ENCODE results near the gene ADAMTS18. TPM values are rescaled to one million over a fixed set of nuclear protein-coding genes. Genes with fewer than 3 reads are reported as not detected.

The ADAMTS18 gene
- total RNA-seq, 1 donor from 2014 or later: 1.7 TPM

DNA sequence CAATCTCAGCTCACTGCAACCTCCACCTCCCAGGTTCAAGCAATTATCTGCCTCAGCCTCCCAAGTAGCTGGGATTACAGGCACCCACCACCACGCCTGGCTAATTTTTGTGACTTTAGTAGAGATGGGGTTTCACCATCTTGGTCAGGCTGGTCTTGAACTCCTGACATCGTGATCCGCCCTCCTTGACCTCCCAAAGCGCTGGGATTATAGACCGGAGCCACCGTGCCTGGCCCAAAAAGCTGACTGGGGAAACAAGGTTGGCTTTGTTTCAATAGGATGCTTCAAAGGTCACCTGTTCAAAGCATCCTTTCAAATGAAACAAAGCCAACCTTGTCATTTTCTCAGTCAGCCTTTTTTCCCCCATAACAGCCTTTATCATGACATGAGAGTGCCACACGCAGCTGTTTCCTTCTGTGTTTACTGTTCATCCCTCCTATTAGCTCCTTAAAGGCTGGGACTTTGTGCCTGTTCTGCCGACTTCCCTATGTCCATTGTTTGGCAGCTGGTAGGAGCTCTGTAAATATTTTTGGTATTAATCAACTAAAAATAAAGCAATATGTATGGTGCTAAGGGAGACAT, 51.1 kb downstream of the ADAMTS18 start:
- peaks cover 3% of the 10 kb centered on the region for H3K27me3 Mint-ChIP-seq (ENCODE audit: unreplicated experiment)
- H3K4me3 Mint-ChIP-seq (ENCODE audit: unreplicated experiment): no peak overlapping the region
- H3K4me1 Mint-ChIP-seq (ENCODE audit: low read depth, unreplicated experiment): peaks cover 11% of the 10 kb centered on the region
- H3K36me3 Mint-ChIP-seq (ENCODE audit: unreplicated experiment): no peaks in the 10 kb centered on the region
- H3K9me3 Mint-ChIP-seq (ENCODE audit: unreplicated experiment): no peaks in the 10 kb centered on the region
- no peak for DNase-seq
- TF ChIP-seq, protein P1, sequence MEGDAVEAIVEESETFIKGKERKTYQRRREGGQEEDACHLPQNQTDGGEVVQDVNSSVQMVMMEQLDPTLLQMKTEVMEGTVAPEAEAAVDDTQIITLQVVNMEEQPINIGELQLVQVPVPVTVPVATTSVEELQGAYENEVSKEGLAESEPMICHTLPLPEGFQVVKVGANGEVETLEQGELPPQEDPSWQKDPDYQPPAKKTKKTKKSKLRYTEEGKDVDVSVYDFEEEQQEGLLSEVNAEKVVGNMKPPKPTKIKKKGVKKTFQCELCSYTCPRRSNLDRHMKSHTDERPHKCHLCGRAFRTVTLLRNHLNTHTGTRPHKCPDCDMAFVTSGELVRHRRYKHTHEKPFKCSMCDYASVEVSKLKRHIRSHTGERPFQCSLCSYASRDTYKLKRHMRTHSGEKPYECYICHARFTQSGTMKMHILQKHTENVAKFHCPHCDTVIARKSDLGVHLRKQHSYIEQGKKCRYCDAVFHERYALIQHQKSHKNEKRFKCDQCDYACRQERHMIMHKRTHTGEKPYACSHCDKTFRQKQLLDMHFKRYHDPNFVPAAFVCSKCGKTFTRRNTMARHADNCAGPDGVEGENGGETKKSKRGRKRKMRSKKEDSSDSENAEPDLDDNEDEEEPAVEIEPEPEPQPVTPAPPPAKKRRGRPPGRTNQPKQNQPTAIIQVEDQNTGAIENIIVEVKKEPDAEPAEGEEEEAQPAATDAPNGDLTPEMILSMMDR (IDR thresholded peaks at IDR 0.05; ENCODE audit: partially characterized antibody, unreplicated experiment): no peak
- H3K27ac Mint-ChIP-seq (ENCODE audit: unreplicated experiment): no peak overlapping the region

DNA sequence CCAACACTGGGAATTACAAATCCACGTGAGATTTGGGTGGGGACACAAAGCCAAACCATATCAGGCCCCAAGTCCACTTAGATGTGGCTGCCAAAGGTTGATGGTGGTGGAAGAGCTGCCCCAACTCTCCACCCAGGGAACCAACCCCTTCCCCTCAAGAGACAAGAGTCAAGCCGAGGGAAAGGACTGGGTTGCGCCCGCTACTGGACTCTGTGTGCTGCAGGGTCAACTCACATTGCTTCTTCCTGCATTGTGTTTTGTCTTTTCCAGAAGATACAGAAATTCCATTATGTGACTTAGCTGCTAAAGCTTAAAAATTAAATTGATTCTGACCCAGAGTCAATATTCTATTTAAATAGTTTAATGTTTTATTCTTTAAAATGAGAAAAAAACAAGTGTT, 58.5 kb downstream of the ADAMTS18 start:
- Mint-ChIP-seq H3K27ac (ENCODE audit: unreplicated experiment) (no peak overlapping the region), H3K27me3 (ENCODE audit: unreplicated experiment) (no peaks in the 10 kb centered on the region), H3K4me1 (ENCODE audit: low read depth, unreplicated experiment) (no peaks in the 10 kb centered on the region), H3K4me3 (ENCODE audit: unreplicated experiment) (no peak overlapping the region), H3K9me3 (ENCODE audit: unreplicated experiment) (no peaks in the 10 kb centered on the region), H3K36me3 (ENCODE audit: unreplicated experiment) (no peaks in the 10 kb centered on the region)
- DNase-seq: no peak
- TF ChIP-seq, protein P1 (IDR thresholded peaks at IDR 0.05; ENCODE audit: partially characterized antibody, unreplicated experiment): no peak

DNA sequence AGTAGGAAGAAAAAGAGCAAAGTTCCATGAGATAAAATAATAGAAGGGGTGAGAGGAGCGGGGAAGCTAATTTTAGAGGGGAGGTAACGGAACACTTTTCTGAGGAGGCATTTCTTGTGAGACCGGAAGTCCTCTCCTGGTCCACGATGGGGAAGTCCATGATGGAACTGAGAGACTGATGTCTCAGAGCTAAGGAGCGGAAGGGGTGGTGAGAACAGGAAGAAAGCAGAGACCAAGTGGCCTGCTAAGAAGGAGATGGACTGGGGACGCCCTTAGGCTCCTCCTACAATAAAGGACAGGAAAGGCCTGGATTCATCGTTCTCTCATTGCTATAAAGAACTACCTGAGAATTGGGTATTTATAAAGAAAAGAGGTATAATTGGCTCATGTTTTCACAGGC, 59.4 kb downstream of the ADAMTS18 start:
- Mint-ChIP-seq H3K36me3 (ENCODE audit: unreplicated experiment) (no peaks in the 10 kb centered on the region), H3K9me3 (ENCODE audit: unreplicated experiment) (no peaks in the 10 kb centered on the region), H3K4me3 (ENCODE audit: unreplicated experiment) (no peak overlapping the region), H3K4me1 (ENCODE audit: low read depth, unreplicated experiment) (no peaks in the 10 kb centered on the region), H3K27ac (ENCODE audit: unreplicated experiment) (no peak overlapping the region), H3K27me3 (ENCODE audit: unreplicated experiment) (peaks cover 2% of the 10 kb centered on the region)
- TF ChIP-seq, protein P1 (IDR thresholded peaks at IDR 0.05; ENCODE audit: partially characterized antibody, unreplicated experiment): no peak
- DNase-seq: no peak

DNA sequence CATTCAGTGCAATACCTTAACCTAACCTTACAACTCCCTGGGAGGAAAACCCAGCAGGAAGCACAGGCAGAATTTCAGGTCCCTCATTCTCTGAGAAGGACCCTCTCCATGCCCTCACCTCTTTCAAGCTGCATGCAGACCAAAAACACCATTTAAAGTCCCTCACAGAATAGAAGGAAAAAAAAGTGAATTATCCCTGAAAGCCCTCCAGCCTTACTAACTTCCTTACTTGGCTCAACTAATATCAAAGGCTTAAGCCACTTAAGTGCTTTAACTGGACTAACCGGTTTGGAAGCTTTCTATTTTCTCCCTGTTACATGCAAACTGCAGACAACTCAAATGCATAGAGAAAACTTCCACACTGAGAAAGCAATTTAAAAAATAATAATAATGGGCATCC, 60.5 kb downstream of the ADAMTS18 start:
- no peak for DNase-seq
- TF ChIP-seq, protein P1 (IDR thresholded peaks at IDR 0.05; ENCODE audit: partially characterized antibody, unreplicated experiment): no peak
- Mint-ChIP-seq H3K27me3 (ENCODE audit: unreplicated experiment) (peaks cover 2% of the 10 kb centered on the region), H3K4me3 (ENCODE audit: unreplicated experiment) (no peak overlapping the region), H3K27ac (ENCODE audit: unreplicated experiment) (no peak overlapping the region), H3K4me1 (ENCODE audit: low read depth, unreplicated experiment) (no peaks in the 10 kb centered on the region), H3K9me3 (ENCODE audit: unreplicated experiment) (no peaks in the 10 kb centered on the region), H3K36me3 (ENCODE audit: unreplicated experiment) (no peaks in the 10 kb centered on the region)

DNA sequence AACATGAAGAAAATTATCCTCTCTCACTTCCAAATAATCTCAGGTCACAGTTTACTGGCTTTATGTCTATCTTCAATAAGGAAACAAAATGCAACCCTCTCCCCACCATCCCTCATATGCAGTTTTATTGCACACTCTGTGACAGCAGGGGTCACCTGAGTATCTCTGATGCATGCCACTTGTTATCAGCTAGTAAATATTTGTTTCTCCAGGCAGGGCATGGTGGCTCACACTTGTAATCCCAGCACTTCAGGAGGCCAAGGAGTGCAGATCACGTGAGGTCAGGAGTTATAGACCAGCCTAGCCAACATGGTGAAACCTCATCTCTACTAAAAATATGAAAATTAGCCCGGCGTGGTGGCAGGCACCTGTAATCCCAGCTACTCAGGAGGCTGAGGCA, 61.1 kb downstream of the ADAMTS18 start:
- DNase-seq: no peak

More for the DNA sequence above, 61.1 kb downstream of the ADAMTS18 start:
- peaks cover 2% of the 10 kb centered on the region for H3K27me3 Mint-ChIP-seq (ENCODE audit: unreplicated experiment)
- TF ChIP-seq, protein P1 (IDR thresholded peaks at IDR 0.05; ENCODE audit: partially characterized antibody, unreplicated experiment): no peak
- H3K36me3 Mint-ChIP-seq (ENCODE audit: unreplicated experiment): no peaks in the 10 kb centered on the region
- no peak overlapping the region for H3K4me3 Mint-ChIP-seq (ENCODE audit: unreplicated experiment)
- H3K27ac Mint-ChIP-seq (ENCODE audit: unreplicated experiment): no peak overlapping the region
- no peaks in the 10 kb centered on the region for H3K4me1 Mint-ChIP-seq (ENCODE audit: low read depth, unreplicated experiment)
- H3K9me3 Mint-ChIP-seq (ENCODE audit: unreplicated experiment): no peaks in the 10 kb centered on the region
